T-helper 2 cell treated with Interferon-gamma antibody and Interleukin-4, amounts not matched to agents 5 μg/mL and 100 μg/mL, for 36 hours (primary cell): ENCODE measurements around the gene UBQLN2.
"Not testable (repeated sequence)": the region's sequence is repeated elsewhere in the genome, so short reads cannot be mapped to it uniquely, and the experiment has no call there.

ENCODE experiments used
- DNase-seq: peaks from one replicate; pipeline ENCODE4 v3.0.0; 2021; ENCODE audit warnings: low spot score
- H3K27ac Mint-ChIP-seq: one replicate; pipeline ENCODE4 v1.8.0; 2021; ENCODE audit warnings: mild to moderate bottlenecking, mixed read lengths
- H3K27me3 Mint-ChIP-seq: one replicate; pipeline ENCODE4 v1.8.0; 2021; ENCODE audit warnings: low read depth, mixed read lengths
- H3K36me3 Mint-ChIP-seq: one replicate; pipeline ENCODE4 v1.8.0; 2021; ENCODE audit warnings: low read depth, mixed read lengths
- H3K4me1 Mint-ChIP-seq: one replicate; pipeline ENCODE4 v1.8.0; 2021; ENCODE audit warnings: low read depth, mixed read lengths
- H3K4me3 Mint-ChIP-seq: one replicate; pipeline ENCODE4 v1.8.0; 2022; ENCODE audit warnings: mild to moderate bottlenecking, moderate library complexity, mixed read lengths
- H3K9me3 Mint-ChIP-seq: one replicate; pipeline ENCODE4 v1.8.0; 2021; ENCODE audit warnings: mixed read lengths

Gene UBQLN2

DNA sequence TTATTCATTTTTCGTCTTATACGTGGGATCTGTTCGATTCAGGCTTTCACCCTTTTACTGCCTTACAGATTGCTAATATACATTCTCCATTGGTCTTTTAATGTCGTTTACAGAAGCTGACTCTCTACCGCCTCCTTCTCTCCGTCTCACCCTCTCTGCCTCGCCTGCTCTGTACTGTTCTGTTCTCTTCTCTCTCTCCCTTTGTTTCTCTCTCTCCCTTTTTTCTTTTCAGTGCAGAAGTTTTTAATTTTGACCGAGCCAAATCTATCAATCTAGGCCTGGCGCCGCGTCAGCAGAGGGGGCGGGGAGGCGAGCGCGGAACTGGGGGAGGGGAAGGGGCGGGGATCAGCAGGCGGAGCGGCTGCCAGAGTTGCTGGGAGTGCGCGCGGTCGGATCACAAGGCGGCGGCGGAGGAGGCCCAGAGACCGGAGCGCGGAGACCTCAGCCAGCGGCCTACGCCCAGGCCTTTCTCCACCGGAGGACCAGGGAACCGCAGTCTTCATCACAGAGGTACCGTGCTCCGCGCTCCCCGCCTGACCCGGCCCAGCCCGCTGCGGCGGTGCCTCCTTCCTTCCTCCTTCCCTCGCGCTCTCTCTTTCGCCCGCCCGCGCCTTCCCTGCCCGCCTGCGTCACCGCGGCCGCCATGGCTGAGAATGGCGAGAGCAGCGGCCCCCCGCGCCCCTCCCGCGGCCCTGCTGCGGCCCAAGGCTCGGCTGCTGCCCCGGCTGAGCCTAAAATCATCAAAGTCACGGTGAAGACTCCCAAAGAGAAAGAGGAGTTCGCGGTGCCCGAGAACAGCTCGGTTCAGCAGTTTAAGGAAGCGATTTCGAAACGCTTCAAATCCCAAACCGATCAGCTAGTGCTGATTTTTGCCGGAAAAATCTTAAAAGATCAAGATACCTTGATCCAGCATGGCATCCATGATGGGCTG is at the start of gene UBQLN2:
Gene UBQLN2 (plus strand): TSS at position 397 of the 931 bp plus-strand sequence. CDS start 247 bp downstream, at position 644.
- peak within 1 kb of the TSS; percentile 99 for H3K27ac Mint-ChIP-seq
- H3K36me3 Mint-ChIP-seq = peaks cover 35% of the 10 kb centered on the region
- DNase-seq = peak; percentile 79
- H3K9me3 Mint-ChIP-seq = no peaks in the 10 kb centered on the region
- H3K4me1 Mint-ChIP-seq = peaks cover 12% of the 10 kb centered on the region
- H3K27me3 Mint-ChIP-seq = no peaks in the 10 kb centered on the region
- H3K4me3 Mint-ChIP-seq = peak within 1 kb of the TSS; percentile 94

GRCh38 chrX:56519642-56520041 is 43.8 kb upstream of the UBQLN2 start:
- Mint-ChIP-seq H3K27me3 (no peaks in the 10 kb centered on the region), H3K27ac (no peak overlapping the region), H3K4me3 (no peak overlapping the region), H3K4me1 (no peaks in the 10 kb centered on the region), H3K9me3 (peaks cover 7% of the 10 kb centered on the region), H3K36me3 (peaks cover under 1% of the 10 kb centered on the region)
- no peak for DNase-seq

DNA sequence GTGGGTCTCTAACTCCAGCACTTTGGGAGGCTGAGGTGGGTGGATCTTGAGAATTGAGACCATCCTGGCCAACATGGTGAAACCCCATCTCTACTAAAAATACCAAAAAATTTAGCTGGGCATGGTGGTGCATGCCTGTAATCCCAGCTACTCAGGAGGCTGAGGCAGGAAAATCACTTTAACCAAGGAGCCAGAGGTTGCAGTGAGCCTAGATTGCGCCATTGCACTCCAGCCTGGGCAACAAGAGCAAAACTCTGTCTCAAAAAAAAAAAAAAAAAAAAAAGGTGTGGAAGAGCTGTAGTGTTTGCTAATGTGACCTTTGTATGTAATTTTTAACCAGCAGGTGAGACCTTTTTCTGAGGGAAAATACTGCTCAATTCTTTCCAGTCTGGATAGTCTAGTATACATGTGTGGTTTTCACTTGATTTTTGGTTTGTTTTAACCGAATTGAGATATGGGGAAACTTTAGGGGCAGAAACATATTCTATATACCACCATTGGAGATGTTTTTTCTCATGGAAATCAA is 33.9 kb upstream of the UBQLN2 start:
- H3K4me1 Mint-ChIP-seq, H3K27me3 Mint-ChIP-seq, H3K9me3 Mint-ChIP-seq, DNase-seq, H3K36me3 Mint-ChIP-seq, H3K4me3 Mint-ChIP-seq, H3K27ac Mint-ChIP-seq: not testable (repeated sequence)

- Mint-ChIP-seq H3K4me1 (no peaks in the 10 kb centered on the region), H3K9me3 (peaks cover 5% of the 10 kb centered on the region), H3K36me3 (no peaks in the 10 kb centered on the region), H3K4me3 (no peak overlapping the region), H3K27me3 (no peaks in the 10 kb centered on the region), H3K27ac (no peak overlapping the region)
- DNase-seq = no peak
Observed at GRCh38 chrX:56530011-56530410, 33.4 kb upstream of the UBQLN2 start.

DNA sequence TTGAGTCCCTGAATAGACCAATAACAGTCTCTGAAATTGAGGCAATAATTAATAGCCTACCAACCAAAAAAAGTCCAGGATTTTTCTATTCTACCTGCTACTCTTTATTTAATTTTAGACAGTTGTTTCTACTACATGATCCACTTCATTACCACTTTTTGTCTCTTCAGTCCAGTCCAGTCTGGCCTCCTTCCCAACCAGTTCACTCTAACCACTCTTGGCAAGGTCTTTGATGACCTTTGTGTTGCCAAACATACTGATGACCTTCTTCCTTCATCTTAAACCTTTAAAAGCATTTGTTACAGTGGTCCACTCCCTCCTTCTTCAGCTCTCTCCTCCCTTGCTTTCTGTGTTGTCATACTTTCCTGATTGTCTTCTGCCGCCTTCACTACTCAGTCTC is 12.8 kb upstream of the UBQLN2 start:
- Mint-ChIP-seq H3K4me1 (no peaks in the 10 kb centered on the region), H3K4me3 (no peak overlapping the region), H3K36me3 (peaks cover 1% of the 10 kb centered on the region), H3K9me3 (peaks cover 7% of the 10 kb centered on the region), H3K27me3 (no peaks in the 10 kb centered on the region), H3K27ac (no peak overlapping the region)
- no peak for DNase-seq

DNA sequence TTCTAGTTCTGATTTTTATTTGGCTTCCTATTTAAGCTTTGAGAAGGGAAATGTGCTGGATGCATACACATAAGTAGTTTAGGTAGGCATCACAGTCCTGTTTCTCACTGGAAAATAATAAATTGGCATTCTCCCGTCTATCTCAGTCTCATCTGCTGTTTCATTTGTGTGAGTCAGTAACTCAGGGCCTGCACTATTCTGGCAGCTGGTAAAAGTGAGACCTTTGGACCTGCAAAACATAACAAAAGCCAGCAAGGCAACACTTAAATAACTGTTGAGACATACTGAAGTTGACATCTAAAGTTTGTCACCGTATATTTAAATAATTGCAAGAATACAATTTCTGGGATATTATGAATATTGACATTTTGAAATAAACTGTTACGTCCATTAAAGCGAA is 8.6 kb upstream of the UBQLN2 start:
- DNase-seq = no peak
- Mint-ChIP-seq H3K4me1 (peaks cover 1% of the 10 kb centered on the region), H3K36me3 (no peaks in the 10 kb centered on the region), H3K4me3 (no peak overlapping the region), H3K9me3 (no peaks in the 10 kb centered on the region), H3K27ac (no peak overlapping the region), H3K27me3 (no peaks in the 10 kb centered on the region)

- Mint-ChIP-seq H3K27me3 (no peaks in the 10 kb centered on the region), H3K4me1 (peaks cover 1% of the 10 kb centered on the region), H3K27ac (no peak overlapping the region), H3K36me3 (no peaks in the 10 kb centered on the region), H3K9me3 (no peaks in the 10 kb centered on the region), H3K4me3 (no peak overlapping the region)
- no peak for DNase-seq
Observed at GRCh38 chrX:56557376-56557929, 6.0 kb upstream of the UBQLN2 start.

DNA sequence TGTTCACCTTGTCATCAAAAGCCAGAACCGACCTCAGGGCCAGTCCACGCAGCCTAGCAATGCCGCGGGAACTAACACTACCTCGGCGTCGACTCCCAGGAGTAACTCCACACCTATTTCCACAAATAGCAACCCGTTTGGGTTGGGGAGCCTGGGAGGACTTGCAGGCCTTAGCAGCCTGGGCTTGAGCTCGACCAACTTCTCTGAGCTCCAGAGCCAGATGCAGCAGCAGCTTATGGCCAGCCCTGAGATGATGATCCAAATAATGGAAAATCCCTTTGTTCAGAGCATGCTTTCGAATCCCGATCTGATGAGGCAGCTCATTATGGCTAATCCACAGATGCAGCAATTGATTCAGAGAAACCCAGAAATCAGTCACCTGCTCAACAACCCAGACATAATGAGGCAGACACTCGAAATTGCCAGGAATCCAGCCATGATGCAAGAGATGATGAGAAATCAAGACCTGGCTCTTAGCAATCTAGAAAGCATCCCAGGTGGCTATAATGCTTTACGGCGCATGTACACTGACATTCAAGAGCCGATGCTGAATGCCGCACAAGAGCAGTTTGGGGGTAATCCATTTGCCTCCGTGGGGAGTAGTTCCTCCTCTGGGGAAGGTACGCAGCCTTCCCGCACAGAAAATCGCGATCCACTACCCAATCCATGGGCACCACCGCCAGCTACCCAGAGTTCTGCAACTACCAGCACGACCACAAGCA is 898 bp downstream of the UBQLN2 start:
- Mint-ChIP-seq H3K4me3 (peak overlapping the region; percentile 94), H3K27me3 (no peaks in the 10 kb centered on the region), H3K9me3 (no peaks in the 10 kb centered on the region), H3K27ac (peak overlapping the region; percentile 99), H3K36me3 (peaks cover 38% of the 10 kb centered on the region), H3K4me1 (peaks cover 17% of the 10 kb centered on the region)
- DNase-seq = peak; percentile 52

GRCh38 chrX:56564921-56565840 is 1.8 kb downstream of the UBQLN2 start:
- peaks cover 17% of the 10 kb centered on the region for H3K4me1 Mint-ChIP-seq
- H3K27me3 Mint-ChIP-seq = no peaks in the 10 kb centered on the region
- DNase-seq = no peak
- H3K4me3 Mint-ChIP-seq = peak overlapping the region; percentile 94
- H3K36me3 Mint-ChIP-seq = peaks cover 41% of the 10 kb centered on the region
- H3K27ac Mint-ChIP-seq = peak overlapping the region; percentile 99
- no peaks in the 10 kb centered on the region for H3K9me3 Mint-ChIP-seq

DNA sequence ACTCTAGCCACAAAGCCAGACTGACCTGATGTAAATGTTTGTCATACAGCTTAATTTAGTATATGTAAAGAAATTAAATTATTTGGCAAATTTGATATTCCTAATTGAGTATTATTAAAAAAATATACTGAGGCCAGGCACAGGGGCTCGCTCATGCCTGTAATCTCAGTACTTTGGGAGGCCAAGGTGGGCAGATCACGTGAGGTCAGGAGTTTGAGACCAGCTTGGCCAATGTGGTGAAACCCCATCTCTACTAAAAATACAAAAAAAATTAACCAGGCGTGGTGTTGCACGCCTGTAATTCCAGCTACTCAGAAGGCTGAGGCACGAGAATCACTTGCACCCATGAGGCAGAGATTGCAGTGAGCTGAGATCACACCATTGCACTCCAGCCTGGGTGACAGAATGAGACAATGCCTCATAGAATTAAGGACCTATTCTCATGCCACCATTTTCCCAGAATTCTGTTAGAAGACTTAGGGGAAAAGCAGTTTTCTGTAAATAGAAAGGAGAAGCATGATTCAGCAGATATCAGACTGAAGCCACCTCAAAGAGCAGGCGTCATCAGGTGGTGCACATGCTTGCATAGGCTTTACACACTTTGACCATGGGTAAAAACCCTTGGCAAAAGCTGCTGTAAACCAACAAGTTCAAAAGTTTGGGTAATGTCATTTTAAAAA is 6.1 kb downstream of the UBQLN2 start:
- Mint-ChIP-seq H3K4me3 (no peak overlapping the region), H3K36me3 (peaks cover 54% of the 10 kb centered on the region), H3K27ac (no peak overlapping the region), H3K27me3 (no peaks in the 10 kb centered on the region), H3K9me3 (no peaks in the 10 kb centered on the region), H3K4me1 (peaks cover 24% of the 10 kb centered on the region)
- DNase-seq = no peak

- Mint-ChIP-seq H3K36me3 (peaks cover 48% of the 10 kb centered on the region), H3K27ac (no peak overlapping the region), H3K4me3 (no peak overlapping the region), H3K9me3 (no peaks in the 10 kb centered on the region), H3K4me1 (peaks cover 21% of the 10 kb centered on the region), H3K27me3 (no peaks in the 10 kb centered on the region)
- no peak for DNase-seq
Observed at GRCh38 chrX:56572975-56573374, 9.5 kb downstream of the UBQLN2 start.

- Mint-ChIP-seq H3K27me3 (no peaks in the 10 kb centered on the region), H3K27ac (no peak overlapping the region), H3K4me1 (peaks cover 26% of the 10 kb centered on the region), H3K36me3 (peaks cover 56% of the 10 kb centered on the region), H3K4me3 (no peak overlapping the region), H3K9me3 (peaks cover 7% of the 10 kb centered on the region)
- no peak for DNase-seq
Observed at GRCh38 chrX:56574861-56575260, 11.4 kb downstream of the UBQLN2 start.

GRCh38 chrX:56576721-56577120 is 13.3 kb downstream of the UBQLN2 start:
- Mint-ChIP-seq H3K27ac (no peak overlapping the region), H3K27me3 (no peaks in the 10 kb centered on the region), H3K4me1 (peaks cover 29% of the 10 kb centered on the region), H3K36me3 (peaks cover 61% of the 10 kb centered on the region), H3K9me3 (peaks cover 20% of the 10 kb centered on the region), H3K4me3 (no peak overlapping the region)
- no peak for DNase-seq
